Caki2 (cell line): Measurements from ENCODE around the gene STRAP. TPM values are rescaled to one million over a fixed set of nuclear protein-coding genes. Genes with fewer than 3 reads are reported as not detected.

ENCODE experiments used
- total RNA-seq: library from RNA; depleted of rRNA; stranded (reverse); fragments of >200 nt; shearing (Covaris generic); gene quantifications from 2 replicates; pipeline ENCODE4 v1.2.3, GENCODE V29; 2014; ENCODE audit warnings: low replicate concordance; rRNA removed

STRAP gene
- total RNA-seq, 1 experiment from 2014 or later: 195 TPM

Other genes starting within 250 kb of the STRAP start
- 75.6 and 133 TPM in 2 replicates for gene EPS8, start 93.0 kb upstream of the STRAP start, total RNA-seq
- gene DERA, start 28.9 kb downstream of the STRAP start, total RNA-seq: 87.0 and 107 TPM in 2 replicates